GM23338 (cell line): ENCODE results near the gene SRSF12. TPM values are rescaled to one million over a fixed set of nuclear protein-coding genes. Genes with fewer than 3 reads are reported as not detected.

ENCODE experiments used
- ATAC-seq: fragments of 200-7000 bp; cut with Tn5 transposase; 3 replicates; pipeline ENCODE4 v1.9.1; 2020
- DNase-seq: peaks from one replicate; pipeline ENCODE4 v3.0.0-alpha.2; 2015; ENCODE audit warnings: low spot score
- H2AFZ ChIP-seq: fragments of 200-600 bp; sonication (generic); 2 replicates; pipeline ENCODE4 v1.8.0; 2016; ENCODE audit warnings: antibody characterized with exemption, mild to moderate bottlenecking, moderate library complexity
- H3F3A ChIP-seq: fragments of 200-600 bp; sonication (generic); replicated peaks from 2 replicates; pipeline ENCODE4 v1.8.0; 2017; ENCODE audit warnings: antibody characterized with exemption, mixed run types, low read depth
- H3K27ac ChIP-seq: fragments of 200-600 bp; sonication (generic); 2 replicates; pipeline ENCODE4 v1.6.1; 2016; ENCODE audit warnings: low read depth
- H3K27me3 ChIP-seq: fragments of 200-600 bp; sonication (generic); 2 replicates; pipeline ENCODE4 v1.8.0; 2016; ENCODE audit warnings: mild to moderate bottlenecking, mixed run types, moderate library complexity; ENCODE audit not compliant: insufficient read depth
- H3K36me3 ChIP-seq: fragments of 200-600 bp; sonication (generic); 2 replicates; pipeline ENCODE4 v1.8.0; 2016; ENCODE audit warnings: mild to moderate bottlenecking; ENCODE audit not compliant: insufficient read depth
- H3K4me1 ChIP-seq: fragments of 200-600 bp; sonication (generic); 2 replicates; pipeline ENCODE4 v1.8.0; 2016; ENCODE audit warnings: mild to moderate bottlenecking, moderate library complexity; ENCODE audit not compliant: insufficient read depth
- H3K4me2 ChIP-seq: fragments of 200-600 bp; sonication (generic); 2 replicates; pipeline ENCODE4 v1.7.1; 2017; ENCODE audit warnings: mixed run types
- H3K4me3 ChIP-seq: fragments of 200-600 bp; sonication (generic); 2 replicates; pipeline ENCODE4 v1.6.1; 2016; ENCODE audit warnings: mixed run types
- H3K79me2 ChIP-seq: fragments of 200-600 bp; sonication (generic); replicated peaks from 2 replicates; pipeline ENCODE4 v1.8.0; 2017; ENCODE audit warnings: mild to moderate bottlenecking; ENCODE audit not compliant: insufficient read depth
- H3K9me2 ChIP-seq: fragments of 200-600 bp; sonication (generic); 2 replicates; pipeline ENCODE4 v1.8.0; 2017; ENCODE audit not compliant: insufficient read depth
- H4K20me1 ChIP-seq: fragments of 200-600 bp; sonication (generic); replicated peaks from 2 replicates; pipeline ENCODE4 v1.8.0; 2017; ENCODE audit warnings: mild to moderate bottlenecking; ENCODE audit not compliant: insufficient read depth
- H3K27ac Mint-ChIP-seq: 2 replicates; pipeline ENCODE4 v1.8.0; 2020; ENCODE audit warnings: inconsistent platforms, mild to moderate bottlenecking, moderate library complexity, mixed read lengths
- H3K27me3 Mint-ChIP-seq: 3 replicates; pipeline ENCODE4 v1.8.0; 2022; ENCODE audit warnings: low read depth, mild to moderate bottlenecking, moderate library complexity, mixed read lengths, inconsistent platforms; ENCODE audit not compliant: insufficient read depth, poor library complexity
- H3K36me3 Mint-ChIP-seq: 3 replicates; pipeline ENCODE4 v1.8.0; 2021; ENCODE audit warnings: low read depth, mild to moderate bottlenecking, inconsistent platforms, moderate library complexity, mixed read lengths
- H3K4me1 Mint-ChIP-seq: 3 replicates; pipeline ENCODE4 v1.8.0; 2020; ENCODE audit warnings: mild to moderate bottlenecking, inconsistent platforms, mixed read lengths
- H3K4me3 Mint-ChIP-seq: 3 replicates; pipeline ENCODE4 v1.8.0; 2021; ENCODE audit warnings: moderate library complexity, mild to moderate bottlenecking, inconsistent platforms, mixed read lengths
- H3K9me3 Mint-ChIP-seq: 3 replicates; pipeline ENCODE4 v1.8.0; 2020; ENCODE audit warnings: moderate library complexity, mild to moderate bottlenecking, inconsistent platforms, mixed read lengths
- CREB1 ChIP-seq: fragments of 250-450 bp; sonication (Bioruptor Pico); IDR thresholded peaks from 2 replicates; pipeline ENCODE4 v1.5.0; 2020; ENCODE audit warnings: low read depth, mild to moderate bottlenecking, moderate library complexity
- CTCF ChIP-seq, 2 experiments: fragments of 200-600 bp in 1 of 2; sonication (generic) in 1 of 2; conservative IDR thresholded peaks; 2 replicates each; pipeline versions ENCODE4 v1.5.1 to v1.6.1; 2016 to 2017; ENCODE audit warnings: antibody characterized with exemption in 2 of 2, low read depth in 2 of 2, mild to moderate bottlenecking in 2 of 2, moderate library complexity in 1 of 2
- ETS1 ChIP-seq: IDR thresholded peaks from 2 replicates; pipeline ENCODE4 v1.6.1; 2016; ENCODE audit warnings: antibody characterized with exemption
- EZH2 ChIP-seq: fragments of 200-600 bp; sonication (generic); IDR thresholded peaks from one replicate; pipeline ENCODE4 v1.8.0; 2017; ENCODE audit warnings: antibody characterized with exemption, mild to moderate bottlenecking, low read depth; ENCODE audit not compliant: unreplicated experiment
- EZH2phosphoT487 ChIP-seq: fragments of 200-600 bp; sonication (generic); IDR thresholded peaks from one replicate; pipeline ENCODE4 v1.8.1; 2018; ENCODE audit warnings: antibody characterized with exemption; ENCODE audit not compliant: unreplicated experiment
- JUNB ChIP-seq: IDR thresholded peaks from one replicate; pipeline ENCODE4 v1.6.1; 2016; ENCODE audit warnings: antibody characterized with exemption; ENCODE audit not compliant: unreplicated experiment
- NANOG ChIP-seq: IDR thresholded peaks from 2 replicates; pipeline ENCODE4 v1.6.1; 2016; ENCODE audit warnings: antibody characterized with exemption, borderline replicate concordance
- POLR2AphosphoS5 ChIP-seq: IDR thresholded peaks from 2 replicates; pipeline ENCODE4 v1.6.1; 2016; ENCODE audit warnings: antibody characterized with exemption, low read depth
- STAT1 ChIP-seq: IDR thresholded peaks from one replicate; pipeline ENCODE4 v1.6.1; 2016; ENCODE audit warnings: antibody characterized with exemption; ENCODE audit not compliant: unreplicated experiment
- ZNF114 ChIP-seq: fragments of 250-450 bp; sonication (Bioruptor Pico); IDR thresholded peaks from 2 replicates; pipeline ENCODE4 v1.5.0; 2020; ENCODE audit warnings: mild to moderate bottlenecking, moderate library complexity
- ZNF331 ChIP-seq: fragments of 250-450 bp; sonication (Bioruptor Pico); IDR thresholded peaks from 2 replicates; pipeline ENCODE4 v1.5.0; 2020; ENCODE audit warnings: low read depth, mild to moderate bottlenecking, moderate library complexity
- ZNF462 ChIP-seq: fragments of 250-450 bp; sonication (Bioruptor Pico); IDR thresholded peaks from 2 replicates; pipeline ENCODE4 v1.5.0; 2020; ENCODE audit warnings: mild to moderate bottlenecking, moderate library complexity
- polyA plus RNA-seq: library from polyadenylated mRNA; unstranded; fragments of >200 nt; fragmentation: Nextera tagmentation; extraction: Ambion mirVana; gene quantifications from 2 replicates; pipeline ENCODE4 v1.2.1, GENCODE V29; 2016
- total RNA-seq: library from RNA; depleted of rRNA; stranded (reverse); fragments of >200 nt; shearing (Covaris generic); gene quantifications from 2 replicates; pipeline ENCODE4 v1.2.3, GENCODE V29; 2014

Gene SRSF12
- total and polyA plus RNA-seq, 2 experiments from 2014 or later = 3.6 TPM

- DNase-seq (no peak), ATAC-seq (no peak)
- H3K9me2 ChIP-seq = no peaks in the 10 kb centered on the region
- no peak for TF ChIP-seq STAT1
- TF ChIP-seq CTCF (conservative IDR thresholded peaks at IDR 0.05; ENCODE audit: low read depth in 2 of 2) = no peak
- no peak for TF ChIP-seq NANOG
- TF ChIP-seq POLR2AphosphoS5 = no peak
- no peak for TF ChIP-seq ZNF331 (CRISPR knock-in tag)
- no peak for TF ChIP-seq EZH2phosphoT487
- TF ChIP-seq ETS1 = no peak
- no peak for TF ChIP-seq JUNB
- TF ChIP-seq ZNF114 (CRISPR knock-in tag) = no peak
- TF ChIP-seq ZNF462 (CRISPR knock-in tag) = no peak
- no peak for TF ChIP-seq CREB1
- no peak for TF ChIP-seq EZH2
- no peak overlapping the region for H2AFZ ChIP-seq
- no peak overlapping the region for H3K4me3 ChIP-seq
- Mint-ChIP-seq H3K27me3 (no peaks in the 10 kb centered on the region), H3K27ac (no peak overlapping the region), H3K9me3 (no peaks in the 10 kb centered on the region), H3K4me3 (no peak overlapping the region), H3K36me3 (peaks cover 2% of the 10 kb centered on the region; the same call in 2 of the 3 replicates), H3K4me1 (no peaks in the 10 kb centered on the region)
- H3K36me3 ChIP-seq = no peaks in the 10 kb centered on the region
- H3K4me2 ChIP-seq = no peak overlapping the region
- no peak overlapping the region for H3K27ac ChIP-seq
- no peaks in the 10 kb centered on the region for H3K27me3 ChIP-seq
- H4K20me1 ChIP-seq = no peaks in the 10 kb centered on the region
- H3K79me2 ChIP-seq = no peaks in the 10 kb centered on the region
- no peaks in the 10 kb centered on the region for H3F3A ChIP-seq
- no peaks in the 10 kb centered on the region for H3K4me1 ChIP-seq
Measured at GRCh38 chr6:89110284-89110683, 7.6 kb downstream of the SRSF12 start.
